HepG2 (cell line): ENCODE measurements around the gene FKBP1B. TPM values are rescaled to one million over a fixed set of nuclear protein-coding genes. Genes with fewer than 3 reads are reported as not detected.

ENCODE experiments used
- BCLAF1 ChIP-seq: fragments of 450-650 bp; IDR thresholded peaks from 2 replicates; pipeline ENCODE4 v1.6.1; 2017; ENCODE audit warnings: mild to moderate bottlenecking
- FIP1L1 ChIP-seq: fragments of 200-400 bp; formaldehyde crosslinking; IDR thresholded peaks from 2 replicates; pipeline ENCODE4 v1.6.1; 2018; ENCODE audit warnings: low read depth, mild to moderate bottlenecking, low read length, moderate library complexity, borderline replicate concordance; ENCODE audit not compliant: insufficient read depth
- GATA4 ChIP-seq: sonication (generic); IDR thresholded peaks from 2 replicates; pipeline ENCODE4 v1.6.1; 2016; ENCODE audit warnings: antibody characterized with exemption, low read depth, borderline replicate concordance
- HMG20B ChIP-seq: conservative IDR thresholded peaks from 2 replicates; pipeline ENCODE4 v1.6.1; 2016; ENCODE audit warnings: missing genetic modification reagents, missing compliant biosample characterization
- HNF1B ChIP-seq: sonication (generic); formaldehyde crosslinking; IDR thresholded peaks from 2 replicates; pipeline ENCODE4 v1.5.1; 2020; ENCODE audit warnings: mild to moderate bottlenecking, moderate library complexity, missing genetic modification reagents
- HNRNPK ChIP-seq: fragments of 200-400 bp; formaldehyde crosslinking; IDR thresholded peaks from 2 replicates; pipeline ENCODE4 v1.6.1; 2018; ENCODE audit warnings: low read length, low read depth, moderate library complexity, mild to moderate bottlenecking; ENCODE audit not compliant: poor library complexity, severe bottlenecking
- HNRNPUL1 ChIP-seq: fragments of 200-400 bp; formaldehyde crosslinking; IDR thresholded peaks from 2 replicates; pipeline ENCODE4 v1.6.1; 2017; ENCODE audit warnings: low read depth, mild to moderate bottlenecking, low read length, moderate library complexity
- KDM1A ChIP-seq: IDR thresholded peaks from 2 replicates; pipeline ENCODE4 v1.6.1; 2016; ENCODE audit warnings: missing compliant biosample characterization
- KDM2A ChIP-seq: sonication (generic); formaldehyde crosslinking; IDR thresholded peaks from 2 replicates; pipeline ENCODE4 v1.4.0; 2020; ENCODE audit warnings: low read depth, missing genetic modification reagents, borderline replicate concordance
- NFE2 ChIP-seq: sonication (generic); formaldehyde crosslinking; IDR thresholded peaks from 2 replicates; pipeline ENCODE4 v1.4.0; 2020; ENCODE audit warnings: missing genetic modification reagents
- NKX3-1 ChIP-seq: sonication (generic); formaldehyde crosslinking; IDR thresholded peaks from 2 replicates; pipeline ENCODE4 v1.5.0; 2020; ENCODE audit warnings: missing genetic modification reagents
- ZBTB42 ChIP-seq: sonication (generic); formaldehyde crosslinking; IDR thresholded peaks from 2 replicates; pipeline ENCODE4 v1.5.0; 2020; ENCODE audit warnings: mild to moderate bottlenecking, missing genetic modification reagents
- ZFY ChIP-seq: sonication (generic); formaldehyde crosslinking; IDR thresholded peaks from 2 replicates; pipeline ENCODE4 v1.4.0; 2020; ENCODE audit warnings: missing genetic modification reagents
- ZMAT5 ChIP-seq: sonication (generic); formaldehyde crosslinking; IDR thresholded peaks from 2 replicates; pipeline ENCODE4 v1.5.0; 2020; ENCODE audit warnings: mild to moderate bottlenecking, low read depth, missing genetic modification reagents, borderline replicate concordance
- ZNF296 ChIP-seq: sonication (generic); formaldehyde crosslinking; conservative IDR thresholded peaks from 2 replicates; pipeline ENCODE4 v1.5.0; 2020; ENCODE audit warnings: mild to moderate bottlenecking, missing genetic modification reagents
- polyA plus RNA-seq, 8 experiments: library from polyadenylated mRNA; depleted of rRNA in 3 of 8; stranded (reverse) in 7 of 8; unstranded in 1 of 8; fragments of >200 nt; fragmentation: Illumina TruSeq in 4 of 8; extraction: Trizol in 4 of 8; gene quantifications; 2 replicates each; pipeline versions ENCODE4 v1.2.1 to v1.2.3, GENCODE V29; 2011 to 2016; ENCODE audit warnings: low read depth in 4 of 8, missing spikeins in 1 of 8, mixed read lengths in 1 of 8; ENCODE audit not compliant: insufficient read depth in 1 of 8
- total RNA-seq, 5 experiments: library from RNA; depleted of rRNA; stranded (reverse); fragments of >200 nt; fragmentation: Illumina TruSeq; extraction: Trizol; gene quantifications; 2 replicates each; pipeline ENCODE4 v1.2.3, GENCODE V29; 2016; ENCODE audit warnings: low read depth in 1 of 5
- TF ChIP-seq, protein P1 (sequence below): sonication (generic); formaldehyde crosslinking; IDR thresholded peaks from 2 replicates; pipeline ENCODE4 v1.5.0; 2020; ENCODE audit warnings: mild to moderate bottlenecking, missing genetic modification reagents, moderate library complexity
- TF ChIP-seq, protein P2 (sequence below): sonication (generic); formaldehyde crosslinking; IDR thresholded peaks from 2 replicates; pipeline ENCODE4 v1.4.0; 2020; ENCODE audit warnings: mild to moderate bottlenecking, low read depth, missing genetic modification reagents
- TF ChIP-seq, protein P3 (sequence below): sonication (generic); formaldehyde crosslinking; IDR thresholded peaks from 2 replicates; pipeline ENCODE4 v1.9.0; 2021; ENCODE audit warnings: missing genetic modification reagents, borderline replicate concordance

FKBP1B gene
- total and polyA plus RNA-seq, 2 of the 13 experiments (the other 11 are each of a cell fraction or from before 2014, with no cell fraction given) = 35.2 to 96.3 TPM

DNA sequence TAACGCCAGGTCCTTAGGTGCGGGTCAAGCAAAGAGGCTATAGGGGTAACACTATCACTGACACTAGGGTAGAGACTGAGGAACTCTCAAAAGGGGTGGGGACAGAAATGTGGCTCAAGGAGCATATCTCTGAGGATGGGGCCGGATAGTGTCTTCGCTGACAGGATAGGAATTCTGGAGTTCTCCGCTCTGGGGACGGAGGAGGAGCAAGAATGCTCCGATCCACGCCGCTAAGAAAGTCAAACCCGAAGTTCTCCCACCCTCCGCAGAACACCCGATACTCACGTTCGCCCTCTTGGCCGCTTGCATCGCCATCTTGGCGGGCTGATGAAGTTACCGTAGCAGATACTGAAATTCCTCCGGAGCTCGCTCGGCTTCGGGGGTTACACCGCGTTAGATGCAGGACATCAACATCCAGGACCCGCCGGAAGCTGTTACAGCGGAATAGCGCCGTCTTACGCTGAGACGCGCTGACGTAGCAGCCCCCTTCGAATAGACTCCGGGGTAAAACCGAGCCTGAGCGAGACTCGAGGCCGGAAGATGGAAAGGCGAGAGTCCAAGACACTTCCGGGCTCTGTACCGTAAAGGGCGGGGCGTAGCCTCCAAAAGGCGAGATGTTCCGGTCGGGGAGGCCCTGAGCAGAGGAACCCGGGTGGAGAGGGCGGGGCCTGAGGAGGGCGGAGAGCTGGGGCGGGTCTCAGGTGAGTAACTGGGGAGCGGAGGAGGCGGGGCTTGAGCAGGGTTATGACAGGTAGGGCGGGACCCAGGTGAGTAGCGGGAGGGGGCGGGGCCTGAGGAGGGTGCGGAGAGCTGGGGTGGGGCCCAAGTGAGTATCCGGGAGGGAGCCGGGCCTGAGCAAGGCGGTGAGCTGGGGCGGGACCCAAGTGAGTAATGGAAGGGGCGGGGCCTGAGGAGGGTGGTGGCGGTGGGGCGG is 26.6 kb downstream of the FKBP1B start, which contains the start of gene SF3B6 (continued):
- TF ChIP-seq HNF1B (CRISPR knock-in tag) (peak; percentile 95), ZBTB42 (CRISPR knock-in tag) (0 out of 2 replicates have a peak, but pooled peaks have one; percentile 34), KDM2A (CRISPR knock-in tag) (peak; percentile 100), BCLAF1 (no peak), NFE2 (CRISPR knock-in tag) (no peak), GATA4 (peak; percentile 64; the same call in 1 of the 2 replicates), FIP1L1 (peak; percentile 97), HNRNPUL1 (no peak), NKX3-1 (CRISPR knock-in tag) (peak; percentile 86), HMG20B (CRISPR knock-in tag) (no peak; the same call in 1 of the 2 replicates), KDM1A (CRISPR knock-in tag) (peak; percentile 81), ZFY (CRISPR knock-in tag) (peak; percentile 72), ZMAT5 (CRISPR knock-in tag) (no peak), HNRNPK (no peak), ZNF296 (CRISPR knock-in tag) (no peak; the same call in 1 of the 2 replicates)
- TF ChIP-seq, protein P1, sequence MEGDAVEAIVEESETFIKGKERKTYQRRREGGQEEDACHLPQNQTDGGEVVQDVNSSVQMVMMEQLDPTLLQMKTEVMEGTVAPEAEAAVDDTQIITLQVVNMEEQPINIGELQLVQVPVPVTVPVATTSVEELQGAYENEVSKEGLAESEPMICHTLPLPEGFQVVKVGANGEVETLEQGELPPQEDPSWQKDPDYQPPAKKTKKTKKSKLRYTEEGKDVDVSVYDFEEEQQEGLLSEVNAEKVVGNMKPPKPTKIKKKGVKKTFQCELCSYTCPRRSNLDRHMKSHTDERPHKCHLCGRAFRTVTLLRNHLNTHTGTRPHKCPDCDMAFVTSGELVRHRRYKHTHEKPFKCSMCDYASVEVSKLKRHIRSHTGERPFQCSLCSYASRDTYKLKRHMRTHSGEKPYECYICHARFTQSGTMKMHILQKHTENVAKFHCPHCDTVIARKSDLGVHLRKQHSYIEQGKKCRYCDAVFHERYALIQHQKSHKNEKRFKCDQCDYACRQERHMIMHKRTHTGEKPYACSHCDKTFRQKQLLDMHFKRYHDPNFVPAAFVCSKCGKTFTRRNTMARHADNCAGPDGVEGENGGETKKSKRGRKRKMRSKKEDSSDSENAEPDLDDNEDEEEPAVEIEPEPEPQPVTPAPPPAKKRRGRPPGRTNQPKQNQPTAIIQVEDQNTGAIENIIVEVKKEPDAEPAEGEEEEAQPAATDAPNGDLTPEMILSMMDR (CRISPR knock-in tag) = peak; percentile 52
- TF ChIP-seq, protein P2, sequence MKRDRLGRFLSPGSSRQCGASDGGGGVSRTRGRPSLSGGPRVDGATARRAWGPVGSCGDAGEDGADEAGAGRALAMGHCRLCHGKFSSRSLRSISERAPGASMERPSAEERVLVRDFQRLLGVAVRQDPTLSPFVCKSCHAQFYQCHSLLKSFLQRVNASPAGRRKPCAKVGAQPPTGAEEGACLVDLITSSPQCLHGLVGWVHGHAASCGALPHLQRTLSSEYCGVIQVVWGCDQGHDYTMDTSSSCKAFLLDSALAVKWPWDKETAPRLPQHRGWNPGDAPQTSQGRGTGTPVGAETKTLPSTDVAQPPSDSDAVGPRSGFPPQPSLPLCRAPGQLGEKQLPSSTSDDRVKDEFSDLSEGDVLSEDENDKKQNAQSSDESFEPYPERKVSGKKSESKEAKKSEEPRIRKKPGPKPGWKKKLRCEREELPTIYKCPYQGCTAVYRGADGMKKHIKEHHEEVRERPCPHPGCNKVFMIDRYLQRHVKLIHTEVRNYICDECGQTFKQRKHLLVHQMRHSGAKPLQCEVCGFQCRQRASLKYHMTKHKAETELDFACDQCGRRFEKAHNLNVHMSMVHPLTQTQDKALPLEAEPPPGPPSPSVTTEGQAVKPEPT = peak; percentile 56; the same call in 1 of the 2 replicates
- TF ChIP-seq, protein P3, sequence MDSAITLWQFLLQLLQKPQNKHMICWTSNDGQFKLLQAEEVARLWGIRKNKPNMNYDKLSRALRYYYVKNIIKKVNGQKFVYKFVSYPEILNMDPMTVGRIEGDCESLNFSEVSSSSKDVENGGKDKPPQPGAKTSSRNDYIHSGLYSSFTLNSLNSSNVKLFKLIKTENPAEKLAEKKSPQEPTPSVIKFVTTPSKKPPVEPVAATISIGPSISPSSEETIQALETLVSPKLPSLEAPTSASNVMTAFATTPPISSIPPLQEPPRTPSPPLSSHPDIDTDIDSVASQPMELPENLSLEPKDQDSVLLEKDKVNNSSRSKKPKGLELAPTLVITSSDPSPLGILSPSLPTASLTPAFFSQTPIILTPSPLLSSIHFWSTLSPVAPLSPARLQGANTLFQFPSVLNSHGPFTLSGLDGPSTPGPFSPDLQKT (CRISPR knock-in tag) = peak; percentile 98; the same call in 1 of the 2 replicates
